OCI-LY3 (cell line): ENCODE measurements around the gene CALHM3.

Experiments
- H2AFZ ChIP-seq: fragments of 200-600, 300-600 bp; shearing (Covaris generic); 2 replicates; pipeline ENCODE4 v1.6.0; 2014; ENCODE audit warnings: antibody characterized with exemption, low read depth, low read length
- H3K27ac ChIP-seq: fragments of 200-600, 300-600 bp; sonication (generic); 2 replicates; pipeline ENCODE4 v1.5.1; 2014; ENCODE audit warnings: mild to moderate bottlenecking, low read length, moderate library complexity, mixed read lengths
- H3K27me3 ChIP-seq: fragments of 200-600, 300-600 bp; sonication (generic); 2 replicates; pipeline ENCODE4 v1.6.1; 2014; ENCODE audit warnings: low read depth, low read length, mixed read lengths
- H3K36me3 ChIP-seq: fragments of 200-600, 300-600 bp; sonication (generic); replicated peaks from 2 replicates; pipeline ENCODE3; 2014; ENCODE audit warnings: low read depth, low read length, mixed read lengths
- H3K4me1 ChIP-seq: fragments of 300-600, 200-600 bp; sonication (generic); 2 replicates; pipeline ENCODE4 v1.6.1; 2014; ENCODE audit warnings: low read length, mixed read lengths
- H3K4me2 ChIP-seq: fragments of 200-600, 300-600 bp; sonication (generic); 2 replicates; pipeline ENCODE4 v1.6.1; 2014; ENCODE audit warnings: low read length, mixed read lengths
- H3K4me3 ChIP-seq: fragments of 300-600, 200-600 bp; sonication (generic); 2 replicates; pipeline ENCODE4 v1.5.1; 2014; ENCODE audit warnings: antibody characterized with exemption, mild to moderate bottlenecking, low read length, moderate library complexity
- H3K79me2 ChIP-seq: fragments of 300-600, 200-600 bp; shearing (Covaris generic); 2 replicates; pipeline ENCODE4 v1.6.1; 2014; ENCODE audit warnings: mild to moderate bottlenecking, low read length, mixed read lengths
- H3K9ac ChIP-seq: fragments of 300-600, 200-600 bp; shearing (Covaris generic); 2 replicates; pipeline ENCODE4 v1.6.0; 2014; ENCODE audit warnings: mild to moderate bottlenecking, low read length, moderate library complexity
- H3K9me3 ChIP-seq: fragments of 200-600, 300-600 bp; shearing (Covaris generic); 2 replicates; pipeline ENCODE4 v1.6.1; 2014; ENCODE audit warnings: low read length, mixed read lengths; ENCODE audit not compliant: insufficient read depth
- H4K20me1 ChIP-seq: fragments of 200-600, 300-600 bp; sonication (generic); 2 replicates; pipeline ENCODE4 v1.6.1; 2016; ENCODE audit warnings: low read length, mixed read lengths; ENCODE audit not compliant: insufficient read depth
- EZH2phosphoT487 ChIP-seq: fragments of 200-600 bp; shearing (Covaris generic); IDR thresholded peaks from 2 replicates; pipeline ENCODE4 v1.6.1; 2018; ENCODE audit warnings: antibody characterized with exemption, mixed run types, low read depth
- TF ChIP-seq, protein P1 (sequence below): fragments of 200-600, 300-600 bp; sonication (generic); IDR thresholded peaks from 2 replicates; pipeline ENCODE4 v1.5.1; 2014; ENCODE audit warnings: antibody characterized with exemption, low read length, low read depth

The CALHM3 gene

GRCh38 chr10:103439776-103440175, 39.3 kb downstream of the CALHM3 start:
- no peaks in the 10 kb centered on the region for H4K20me1 ChIP-seq
- no peaks in the 10 kb centered on the region for H3K79me2 ChIP-seq
- no peaks in the 10 kb centered on the region for H3K27me3 ChIP-seq
- no peak overlapping the region for H3K27ac ChIP-seq
- TF ChIP-seq, protein P1, sequence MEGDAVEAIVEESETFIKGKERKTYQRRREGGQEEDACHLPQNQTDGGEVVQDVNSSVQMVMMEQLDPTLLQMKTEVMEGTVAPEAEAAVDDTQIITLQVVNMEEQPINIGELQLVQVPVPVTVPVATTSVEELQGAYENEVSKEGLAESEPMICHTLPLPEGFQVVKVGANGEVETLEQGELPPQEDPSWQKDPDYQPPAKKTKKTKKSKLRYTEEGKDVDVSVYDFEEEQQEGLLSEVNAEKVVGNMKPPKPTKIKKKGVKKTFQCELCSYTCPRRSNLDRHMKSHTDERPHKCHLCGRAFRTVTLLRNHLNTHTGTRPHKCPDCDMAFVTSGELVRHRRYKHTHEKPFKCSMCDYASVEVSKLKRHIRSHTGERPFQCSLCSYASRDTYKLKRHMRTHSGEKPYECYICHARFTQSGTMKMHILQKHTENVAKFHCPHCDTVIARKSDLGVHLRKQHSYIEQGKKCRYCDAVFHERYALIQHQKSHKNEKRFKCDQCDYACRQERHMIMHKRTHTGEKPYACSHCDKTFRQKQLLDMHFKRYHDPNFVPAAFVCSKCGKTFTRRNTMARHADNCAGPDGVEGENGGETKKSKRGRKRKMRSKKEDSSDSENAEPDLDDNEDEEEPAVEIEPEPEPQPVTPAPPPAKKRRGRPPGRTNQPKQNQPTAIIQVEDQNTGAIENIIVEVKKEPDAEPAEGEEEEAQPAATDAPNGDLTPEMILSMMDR: no peak
- TF ChIP-seq EZH2phosphoT487: no peak
- H3K4me1 ChIP-seq: no peaks in the 10 kb centered on the region
- no peak overlapping the region for H2AFZ ChIP-seq
- peaks cover 7% of the 10 kb centered on the region for H3K36me3 ChIP-seq
- no peak overlapping the region for H3K4me3 ChIP-seq
- no peak overlapping the region for H3K9ac ChIP-seq
- H3K4me2 ChIP-seq: no peak overlapping the region
- H3K9me3 ChIP-seq: no peaks in the 10 kb centered on the region

- Histone ChIP-seq H3K4me3 (no peak overlapping the region), H4K20me1 (no peaks in the 10 kb centered on the region), H3K36me3 (peaks cover 17% of the 10 kb centered on the region), H3K9me3 (no peaks in the 10 kb centered on the region), H3K9ac (no peak overlapping the region), H3K27me3 (no peaks in the 10 kb centered on the region), H3K79me2 (no peaks in the 10 kb centered on the region), H3K4me2 (no peak overlapping the region), H2AFZ (no peak overlapping the region), H3K4me1 (no peaks in the 10 kb centered on the region), H3K27ac (no peak overlapping the region)
- TF ChIP-seq, protein P1: no peak
- no peak for TF ChIP-seq EZH2phosphoT487
These were observed 45.2 kb downstream of the CALHM3 start for GRCh38 chr10:103433858-103434257.

GRCh38 chr10:103431902-103432301, 47.1 kb downstream of the CALHM3 start:
- Histone ChIP-seq H4K20me1 (no peaks in the 10 kb centered on the region), H3K9ac (no peak overlapping the region), H3K9me3 (no peaks in the 10 kb centered on the region), H3K27me3 (no peaks in the 10 kb centered on the region), H3K4me1 (no peaks in the 10 kb centered on the region), H3K79me2 (no peaks in the 10 kb centered on the region), H3K4me2 (no peak overlapping the region), H3K4me3 (no peak overlapping the region), H3K27ac (no peak overlapping the region), H3K36me3 (peaks cover 28% of the 10 kb centered on the region), H2AFZ (no peak overlapping the region)
- TF ChIP-seq, protein P1: no peak
- TF ChIP-seq EZH2phosphoT487: no peak

GRCh38 chr10:103429647-103430046, 49.4 kb downstream of the CALHM3 start:
- Histone ChIP-seq H2AFZ (no peak overlapping the region), H3K27me3 (no peaks in the 10 kb centered on the region), H4K20me1 (no peaks in the 10 kb centered on the region), H3K4me1 (no peaks in the 10 kb centered on the region), H3K79me2 (no peaks in the 10 kb centered on the region), H3K36me3 (peaks cover 33% of the 10 kb centered on the region), H3K9me3 (no peaks in the 10 kb centered on the region), H3K27ac (no peak overlapping the region), H3K4me3 (no peak overlapping the region), H3K4me2 (no peak overlapping the region), H3K9ac (no peak overlapping the region)
- TF ChIP-seq, protein P1: no peak
- no peak for TF ChIP-seq EZH2phosphoT487
